IMR-90 (cell line): ENCODE measurements around the gene CDC6. TPM values are rescaled to one million over a fixed set of nuclear protein-coding genes. Genes with fewer than 3 reads are reported as not detected.

Source experiments
- ATAC-seq: fragments of 200-7000 bp; cut with Tn5 transposase; 2 replicates; pipeline ENCODE4 v1.9.1; 2020; ENCODE audit warnings: low read depth, mild to moderate bottlenecking, moderate library complexity
- BruUV-seq: library from RNA; stranded (reverse); fragments of 400-500 nt; replicated peaks from 2 replicates; lab custom pipeline; 2021; lab: Mats Ljungman, UMichigan
- CTCF ChIA-PET: fragments of 300-600 bp; formaldehyde crosslinking; extraction: SDS; loops from one replicate; lab custom pipeline; 2021; ENCODE audit warnings: antibody characterized with exemption; lab: Yijun Ruan, JAX
- POLR2A ChIA-PET: fragments of 300-600 bp; sonication (Branson Sonifier 250); formaldehyde crosslinking; loops from one replicate; lab custom pipeline; 2022; ENCODE audit warnings: antibody characterized with exemption; ENCODE audit not compliant: unreplicated experiment; lab: Charles Lee
- DNase-seq: peaks from one replicate; pipeline ENCODE4 v3.0.0; 2013
- H2AFZ ChIP-seq: replicated peaks from 2 replicates; pipeline ENCODE3; 2013; ENCODE audit warnings: low read length, mild to moderate bottlenecking; ENCODE audit not compliant: poor library complexity
- H2AK5ac ChIP-seq: 2 replicates; pipeline ENCODE4 v1.6.1; 2013; ENCODE audit warnings: low read depth, low read length, inconsistent platforms
- H2AK9ac ChIP-seq: replicated peaks from 2 replicates; pipeline ENCODE3; 2013; ENCODE audit warnings: mild to moderate bottlenecking, low read depth, low read length, moderate library complexity; ENCODE audit not compliant: poor library complexity
- H2BK120ac ChIP-seq: 2 replicates; pipeline ENCODE4 v1.6.1; 2013; ENCODE audit warnings: low read depth, low read length, inconsistent platforms
- H2BK15ac ChIP-seq: 3 replicates; pipeline ENCODE4 v1.6.1; 2013; ENCODE audit warnings: low read depth, low read length, inconsistent platforms
- H2BK20ac ChIP-seq: 2 replicates; pipeline ENCODE4 v1.6.1; 2013; ENCODE audit warnings: low read depth, mild to moderate bottlenecking, inconsistent platforms, low read length, moderate library complexity
- H2BK5ac ChIP-seq: 2 replicates; pipeline ENCODE4 v1.6.1; 2013; ENCODE audit warnings: mild to moderate bottlenecking, low read depth, low read length, inconsistent platforms; ENCODE audit not compliant: poor library complexity, severe bottlenecking
- H3K14ac ChIP-seq: replicated peaks from 2 replicates; pipeline ENCODE4 v1.6.1; 2013; ENCODE audit warnings: low read depth, low read length, inconsistent platforms
- H3K18ac ChIP-seq: 2 replicates; pipeline ENCODE4 v1.6.1; 2013; ENCODE audit warnings: low read depth, low read length, control low read depth
- H3K23ac ChIP-seq: 2 replicates; pipeline ENCODE4 v1.6.1; 2013; ENCODE audit warnings: low read depth, low read length, inconsistent platforms
- H3K27ac ChIP-seq: 2 replicates; pipeline ENCODE4 v1.5.1; 2013; ENCODE audit warnings: mild to moderate bottlenecking, control low read depth, low read length; ENCODE audit not compliant: insufficient read depth
- H3K27me3 ChIP-seq: 2 replicates; pipeline ENCODE4 v1.6.1; 2013; ENCODE audit warnings: low read length; ENCODE audit not compliant: control insufficient read depth, insufficient read depth
- H3K36me3 ChIP-seq: 2 replicates; pipeline ENCODE4 v1.6.1; 2013; ENCODE audit warnings: low read length, mixed read lengths; ENCODE audit not compliant: control insufficient read depth, insufficient read depth
- H3K4ac ChIP-seq: 2 replicates; pipeline ENCODE4 v1.6.1; 2013; ENCODE audit warnings: low read depth, low read length, inconsistent platforms
- H3K4me1 ChIP-seq: 2 replicates; pipeline ENCODE4 v1.6.1; 2013; ENCODE audit warnings: low read length, mixed read lengths; ENCODE audit not compliant: control insufficient read depth, insufficient read depth
- H3K4me2 ChIP-seq: 2 replicates; pipeline ENCODE4 v1.6.1; 2013; ENCODE audit warnings: low read depth, mild to moderate bottlenecking, control low read depth, low read length, moderate library complexity
- H3K4me3 ChIP-seq: 2 replicates; pipeline ENCODE4 v1.5.1; 2013; ENCODE audit warnings: low read depth, mild to moderate bottlenecking, control low read depth, low read length, moderate library complexity; ENCODE audit not compliant: insufficient read depth
- H3K56ac ChIP-seq: 2 replicates; pipeline ENCODE4 v1.6.1; 2013; ENCODE audit warnings: low read length, inconsistent platforms; ENCODE audit not compliant: insufficient read depth; ENCODE audit errors: extremely low read depth
- H3K79me1 ChIP-seq, 2 experiments: 2 replicates each; pipeline ENCODE4 v1.6.1; 2013; ENCODE audit warnings: low read length in 2 of 2, inconsistent platforms in 1 of 2, low read depth in 1 of 2
- H3K9ac ChIP-seq: 2 replicates; pipeline ENCODE4 v1.6.1; 2013; ENCODE audit warnings: low read depth, low read length, control low read depth
- H3K9me1 ChIP-seq: 2 replicates; pipeline ENCODE4 v1.6.1; 2013; ENCODE audit warnings: low read length, inconsistent platforms; ENCODE audit not compliant: insufficient read depth
- H3K9me3 ChIP-seq: 2 replicates; pipeline ENCODE4 v1.6.1; 2013; ENCODE audit warnings: low read length; ENCODE audit not compliant: control insufficient read depth, insufficient read depth
- H4K20me1 ChIP-seq: 2 replicates; pipeline ENCODE4 v1.6.1; 2013; ENCODE audit warnings: low read length, inconsistent platforms; ENCODE audit not compliant: insufficient read depth
- H4K5ac ChIP-seq: 2 replicates; pipeline ENCODE4 v1.6.1; 2013; ENCODE audit warnings: mild to moderate bottlenecking, low read depth, low read length, control low read depth
- H4K8ac ChIP-seq, 2 experiments: 2 replicates each; pipeline ENCODE4 v1.6.1; 2013; ENCODE audit warnings: low read depth in 2 of 2, low read length in 2 of 2, control low read depth in 1 of 2, inconsistent platforms in 1 of 2
- H4K91ac ChIP-seq: 2 replicates; pipeline ENCODE4 v1.6.1; 2013; ENCODE audit warnings: low read depth, low read length, inconsistent platforms; ENCODE audit not compliant: insufficient read depth
- BHLHE40 ChIP-seq: fragments of 150-350 bp; IDR thresholded peaks from 2 replicates; pipeline ENCODE4 v1.6.1; 2016; ENCODE audit warnings: mild to moderate bottlenecking, low read depth, low read length
- CHD1 ChIP-seq: IDR thresholded peaks from 2 replicates; pipeline ENCODE4 v1.6.1; 2012; ENCODE audit warnings: low read depth, low read length, improper control_type of control experiment
- CTCF ChIP-seq: conservative IDR thresholded peaks from 2 replicates; pipeline ENCODE4 v1.5.1; 2012; ENCODE audit warnings: mild to moderate bottlenecking, low read depth, low read length, improper control_type of control experiment
- FOS ChIP-seq: fragments of 150-350 bp; IDR thresholded peaks from 2 replicates; pipeline ENCODE4 v1.6.1; 2016; ENCODE audit warnings: low read depth, low read length
- MAZ ChIP-seq: IDR thresholded peaks from 2 replicates; pipeline ENCODE4 v1.6.1; 2012; ENCODE audit warnings: low read depth, mild to moderate bottlenecking, low read length, improper control_type of control experiment, moderate library complexity, borderline replicate concordance
- NFE2L2 ChIP-seq: fragments of 150-350 bp; IDR thresholded peaks from 2 replicates; pipeline ENCODE4 v1.6.1; 2016; ENCODE audit warnings: low read depth, mild to moderate bottlenecking, low read length
- POLR2A ChIP-seq: IDR thresholded peaks from 2 replicates; pipeline ENCODE4 v1.6.1; 2012; ENCODE audit warnings: mild to moderate bottlenecking, low read depth, low read length
- WGBS, 2 experiments: methylation state at CpG; one replicate each; pipeline versions ENCODE4 v1.1.5 to v1.1.7; 2013; ENCODE audit warnings: missing lambda C conversion rate in 2 of 2; ENCODE audit not compliant: insufficient read length in 1 of 2; ENCODE audit errors: extremely low coverage in 2 of 2; 5-methylcytosine and 5-hydroxymethylcytosine counted together
- dilution Hi-C: fragments of 300-500 bp; cut with HindIII; formaldehyde crosslinking; loops from one replicate; pipeline ENCODE4 v1.14.3; 2018; ENCODE audit warnings: low sequenced_read_pairs; ENCODE audit not compliant: unreplicated experiment
- in situ Hi-C: fragments of 300-500 bp; cut with MboI; formaldehyde crosslinking; loops from 3 replicates; pipeline ENCODE4 v1.14.3; 2019; ENCODE audit warnings: low sequenced_read_pairs, inconsistent platforms, mixed read lengths
- intact Hi-C: fragments of 100-400 bp; cut with micrococcal nuclease; formaldehyde crosslinking; loops from 2 replicates; pipeline ENCODE4 v1.10.0; 2022
- polyA plus RNA-seq, 3 experiments: library from polyadenylated mRNA; depleted of rRNA; stranded (reverse); fragments of >200 nt; gene quantifications; 2 replicates each; pipeline ENCODE4 v1.2.3, GENCODE V29; 2012; ENCODE audit warnings: low replicate concordance in 1 of 3
- total RNA-seq: library from RNA; depleted of rRNA; stranded (reverse); fragments of >200 nt; gene quantifications from 2 replicates; pipeline ENCODE4 v1.2.3, GENCODE V29; 2012
- TF ChIP-seq, protein P1 (sequence below): fragments of 150-350 bp; IDR thresholded peaks from 2 replicates; pipeline ENCODE4 v1.6.1; 2017; ENCODE audit warnings: mild to moderate bottlenecking, antibody characterized with exemption, low read length, low read depth

The CDC6 gene
- total and polyA plus RNA-seq, 2 of the 4 experiments (the other 2 are of a cell fraction): 15.3 to 25.6 TPM

GRCh38 chr17:40319651-40320540 is 32.2 kb downstream of the CDC6 start:
- no peak overlapping the region for H3K27ac ChIP-seq
- DNase-seq (no peak), ATAC-seq (no peak)
- peaks cover 49% of the 10 kb centered on the region for H3K9me1 ChIP-seq
- no peak overlapping the region for H4K5ac ChIP-seq
- CTCF ChIA-PET: interaction anchor here (0.6 kb wide), 1 partner anchor 13 kb away, joined by 4 read pairs; no protein-coding TSS in a partner anchor
- H3K36me3 ChIP-seq: no peaks in the 10 kb centered on the region
- no peak overlapping the region for H3K18ac ChIP-seq
- H2BK120ac ChIP-seq: no peak overlapping the region
- 0 out of 2 replicates have a peak overlapping the region, but pooled peaks have one; percentile 63 for H3K4ac ChIP-seq
- intact Hi-C loops (loop anchor here (2.0 kb wide), 1 partner anchor 23 kb away; no protein-coding TSS in a partner anchor), in situ Hi-C loops (no loop called here), dilution Hi-C loops (no loop called here)
- peak overlapping the region; percentile 87 for H3K4me2 ChIP-seq
- H3K4me1 ChIP-seq: peaks cover 68% of the 10 kb centered on the region
- H3K9me3 ChIP-seq: no peaks in the 10 kb centered on the region
- peak overlapping the region; percentile 73; the same call in 1 of the 2 replicates for H3K4me3 ChIP-seq
- H4K20me1 ChIP-seq: peaks cover 49% of the 10 kb centered on the region
- H3K23ac ChIP-seq: peak overlapping the region; percentile 11; the same call in 1 of the 2 replicates
- peak overlapping the region; percentile 17 for H2AFZ ChIP-seq
- no peak overlapping the region for H3K56ac ChIP-seq
- no peak overlapping the region; the same call in 1 of the 2 replicates for H3K14ac ChIP-seq
- no peak overlapping the region for H3K9ac ChIP-seq
- H3K79me1 ChIP-seq: peaks cover 10 to 88% of the 10 kb centered on the region in 2 experiments; a peak in 3 of 4 replicates
- POLR2A ChIA-PET: no interaction called here
- no TSS peak for BruUV-seq
- H3K27me3 ChIP-seq: no peaks in the 10 kb centered on the region
- H4K91ac ChIP-seq: no peak overlapping the region
- H2AK9ac ChIP-seq: peak overlapping the region; percentile 21
- H2BK20ac ChIP-seq: no peak overlapping the region
- H2BK5ac ChIP-seq: no peak overlapping the region
- no CpG with 5 or more reads among the region's 11 CpGs for WGBS, 2 experiments
- no peak overlapping the region; a peak in 1 of 4 replicates for H4K8ac ChIP-seq
- H2AK5ac ChIP-seq: peak overlapping the region; percentile 72
- 0 out of 3 replicates have a peak overlapping the region, but pooled peaks have one; percentile 21 for H2BK15ac ChIP-seq
- TF ChIP-seq CHD1 (no peak), MAZ (no peak), NFE2L2 (no peak), FOS (no peak), POLR2A (no peak), CTCF (no peak), BHLHE40 (no peak)
- TF ChIP-seq, protein P1, sequence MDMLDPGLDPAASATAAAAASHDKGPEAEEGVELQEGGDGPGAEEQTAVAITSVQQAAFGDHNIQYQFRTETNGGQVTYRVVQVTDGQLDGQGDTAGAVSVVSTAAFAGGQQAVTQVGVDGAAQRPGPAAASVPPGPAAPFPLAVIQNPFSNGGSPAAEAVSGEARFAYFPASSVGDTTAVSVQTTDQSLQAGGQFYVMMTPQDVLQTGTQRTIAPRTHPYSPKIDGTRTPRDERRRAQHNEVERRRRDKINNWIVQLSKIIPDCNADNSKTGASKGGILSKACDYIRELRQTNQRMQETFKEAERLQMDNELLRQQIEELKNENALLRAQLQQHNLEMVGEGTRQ: no peak
